A673 (cell line): ENCODE measurements around the gene ANKRD53. TPM values are rescaled to one million over a fixed set of nuclear protein-coding genes. Genes with fewer than 3 reads are reported as not detected.

Experiments used
- BruUV-seq: library from RNA; stranded (reverse); fragments of 400-500 nt; replicated peaks from 2 replicates; lab custom pipeline; 2021; lab: Mats Ljungman, UMichigan
- CTCF ChIA-PET: fragments of 300-600 bp; sonication (Branson Sonifier 250); formaldehyde crosslinking; loops from one replicate; lab custom pipeline; 2022; ENCODE audit warnings: antibody characterized with exemption; lab: Charles Lee
- POLR2A ChIA-PET: fragments of 300-600 bp; sonication (Branson Sonifier 250); formaldehyde crosslinking; loops from one replicate; lab custom pipeline; 2022; ENCODE audit warnings: antibody characterized with exemption; ENCODE audit not compliant: low non-redundant PET; lab: Charles Lee
- DNase-seq: peaks from one replicate; pipeline ENCODE4 v3.0.0-alpha.2; 2015; ENCODE audit warnings: low spot score
- H3K27ac ChIP-seq: fragments of 200-600 bp; sonication (generic); 2 replicates; pipeline ENCODE4 v1.5.1; 2016; ENCODE audit warnings: mixed run types, low read depth, mild to moderate bottlenecking, mixed read lengths, antibody characterized with exemption, low read length; ENCODE audit not compliant: poor library complexity, severe bottlenecking
- H3K27me3 ChIP-seq: fragments of 200-600 bp; sonication (generic); replicated peaks from 2 replicates; pipeline ENCODE4 v1.6.1; 2017; ENCODE audit warnings: mixed run types, low read depth, mild to moderate bottlenecking, mixed read lengths, antibody characterized with exemption, low read length; ENCODE audit not compliant: insufficient read depth, poor library complexity
- H3K36me3 ChIP-seq: fragments of 200-600 bp; sonication (generic); 2 replicates; pipeline ENCODE4 v1.6.1; 2016; ENCODE audit warnings: mixed run types, mild to moderate bottlenecking, mixed read lengths, antibody characterized with exemption, low read length; ENCODE audit not compliant: insufficient read depth, poor library complexity, severe bottlenecking
- H3K4me1 ChIP-seq: fragments of 200-600 bp; sonication (generic); 2 replicates; pipeline ENCODE4 v1.6.1; 2017; ENCODE audit warnings: mixed run types, mild to moderate bottlenecking, mixed read lengths, antibody characterized with exemption, low read length; ENCODE audit not compliant: insufficient read depth, poor library complexity, severe bottlenecking
- H3K4me3 ChIP-seq: fragments of 200-600 bp; sonication (generic); 2 replicates; pipeline ENCODE4 v1.5.1; 2016; ENCODE audit warnings: low read depth, mixed run types, mild to moderate bottlenecking, mixed read lengths, low read length; ENCODE audit not compliant: poor library complexity, severe bottlenecking
- H3K9me3 ChIP-seq: fragments of 200-600 bp; sonication (generic); 2 replicates; pipeline ENCODE4 v1.6.1; 2016; ENCODE audit warnings: mixed run types, low read depth, mild to moderate bottlenecking, mixed read lengths, antibody characterized with exemption, low read length; ENCODE audit not compliant: poor library complexity, severe bottlenecking
- CTCF ChIP-seq: fragments of 300-800, 200-600 bp; sonication (generic); conservative IDR thresholded peaks from 2 replicates; pipeline ENCODE4 v1.5.1; 2017; ENCODE audit warnings: low read depth, mild to moderate bottlenecking, antibody characterized with exemption, low read length, moderate library complexity, mixed read lengths
- EZH2 ChIP-seq: fragments of 200-600 bp; sonication (generic); IDR thresholded peaks from 2 replicates; pipeline ENCODE4 v1.6.1; 2017; ENCODE audit warnings: borderline replicate concordance, low read depth, mild to moderate bottlenecking, mixed read lengths, antibody characterized with exemption, low read length; ENCODE audit not compliant: poor library complexity, severe bottlenecking
- intact Hi-C: fragments of 100-400 bp; cut with micrococcal nuclease; formaldehyde crosslinking; loops from one replicate; pipeline ENCODE4 v1.10.0; 2022; ENCODE audit not compliant: unreplicated experiment
- total RNA-seq: library from RNA; stranded (reverse); gene quantifications from 2 replicates; pipeline ENCODE4 v1.2.3, GENCODE V29; 2021

The ANKRD53 gene
- total RNA-seq, 1 experiment from 2014 or later = 0.64 TPM

- ChIA-PET POLR2A (no interaction called here), CTCF (no interaction called here)
- Histone ChIP-seq H3K9me3 (no peaks in the 10 kb centered on the region), H3K36me3 (no peaks in the 10 kb centered on the region), H3K27me3 (no peaks in the 10 kb centered on the region), H3K4me3 (no peak overlapping the region), H3K27ac (no peak overlapping the region), H3K4me1 (no peaks in the 10 kb centered on the region)
- intact Hi-C loops = no loop called here
- TF ChIP-seq EZH2 (no peak), CTCF (no peak)
- no TSS peak for BruUV-seq
- no peak for DNase-seq
Observed at GRCh38 chr2:71003396-71003795, 25.0 kb downstream of the ANKRD53 start.

GRCh38 chr2:71003966-71004755 lies 25.7 kb downstream of the ANKRD53 start:
- CTCF ChIA-PET = no interaction called here

GRCh38 chr2:71004857-71005256 lies 26.4 kb downstream of the ANKRD53 start:
- POLR2A ChIA-PET = no interaction called here

More at GRCh38 chr2:71003966-71004755, 25.7 kb downstream of the ANKRD53 start:
- POLR2A ChIA-PET = no interaction called here
- no peak for TF ChIP-seq CTCF
- TF ChIP-seq EZH2 = no peak
- no TSS peak for BruUV-seq
- Histone ChIP-seq H3K36me3 (no peaks in the 10 kb centered on the region), H3K27me3 (no peaks in the 10 kb centered on the region), H3K4me3 (no peak overlapping the region), H3K9me3 (no peaks in the 10 kb centered on the region), H3K4me1 (no peaks in the 10 kb centered on the region), H3K27ac (no peak overlapping the region)
- DNase-seq = no peak
- intact Hi-C loops = no loop called here

More at GRCh38 chr2:71004857-71005256, 26.4 kb downstream of the ANKRD53 start:
- CTCF ChIA-PET = no interaction called here
- H3K4me1 ChIP-seq = no peaks in the 10 kb centered on the region
- no peak for TF ChIP-seq CTCF
- H3K27ac ChIP-seq = no peak overlapping the region
- DNase-seq = no peak
- no peaks in the 10 kb centered on the region for H3K27me3 ChIP-seq
- H3K4me3 ChIP-seq = no peak overlapping the region
- H3K9me3 ChIP-seq = no peaks in the 10 kb centered on the region
- intact Hi-C loops = no loop called here
- no peaks in the 10 kb centered on the region for H3K36me3 ChIP-seq
- no TSS peak for BruUV-seq
